ENCODE measurements around the gene CERK.

The CERK gene

GRCh38 chr22:46678003-46678657, 59.9 kb downstream of the CERK start:
- DNase-seq (ENCODE audit: low read depth, low spot score): no peak

GRCh38 chr22:46677323-46678002, 60.6 kb downstream of the CERK start:
- DNase-seq (ENCODE audit: low read depth, low spot score): no peak

- no peak for DNase-seq (ENCODE audit: low read depth, low spot score)
These were observed 61.2 kb downstream of the CERK start for GRCh38 chr22:46676881-46677280.

GRCh38 chr22:46676479-46676878, 61.6 kb downstream of the CERK start:
- no peak for DNase-seq (ENCODE audit: low read depth, low spot score)

- no peak for DNase-seq (ENCODE audit: low read depth, low spot score)
These were observed 62.1 kb downstream of the CERK start for GRCh38 chr22:46675938-46676337.

GRCh38 chr22:46675479-46675878, 62.6 kb downstream of the CERK start:
- no peak for DNase-seq (ENCODE audit: low read depth, low spot score)

GRCh38 chr22:46674906-46675305, 63.1 kb downstream of the CERK start:
- DNase-seq (ENCODE audit: low read depth, low spot score): no peak

- DNase-seq (ENCODE audit: low read depth, low spot score): no peak
These were observed 63.7 kb downstream of the CERK start for GRCh38 chr22:46674367-46674781.

GRCh38 chr22:46673662-46674236, 64.3 kb downstream of the CERK start:
- no peak for DNase-seq (ENCODE audit: low read depth, low spot score)

GRCh38 chr22:46673205-46673604, 64.8 kb downstream of the CERK start:
- DNase-seq (ENCODE audit: low read depth, low spot score): no peak

- no peak for DNase-seq (ENCODE audit: low read depth, low spot score)
These were observed 65.3 kb downstream of the CERK start for GRCh38 chr22:46672731-46673130.

GRCh38 chr22:46671824-46672432, 66.1 kb downstream of the CERK start:
- DNase-seq (ENCODE audit: low read depth, low spot score): no peak

- no peak for DNase-seq (ENCODE audit: low read depth, low spot score)
These were observed 68.9 kb downstream of the CERK start for GRCh38 chr22:46669201-46669600.

GRCh38 chr22:46668116-46668515, 69.9 kb downstream of the CERK start:
- no peak for DNase-seq (ENCODE audit: low read depth, low spot score)

- DNase-seq (ENCODE audit: low read depth, low spot score): no peak
These were observed 70.8 kb downstream of the CERK start for GRCh38 chr22:46667245-46667623.

- DNase-seq (ENCODE audit: low read depth, low spot score): no peak
These were observed 71.3 kb downstream of the CERK start for GRCh38 chr22:46666577-46667244.

- DNase-seq (ENCODE audit: low read depth, low spot score): no peak
These were observed 72.2 kb downstream of the CERK start for GRCh38 chr22:46665751-46666280.

GRCh38 chr22:46665151-46665695, 72.8 kb downstream of the CERK start:
- no peak for DNase-seq (ENCODE audit: low read depth, low spot score)

- no peak for DNase-seq (ENCODE audit: low read depth, low spot score)
These were observed 73.7 kb downstream of the CERK start for GRCh38 chr22:46664301-46664855.

GRCh38 chr22:46663436-46664100, 74.5 kb downstream of the CERK start:
- no peak for DNase-seq (ENCODE audit: low read depth, low spot score)

GRCh38 chr22:46663001-46663400, 75.1 kb downstream of the CERK start:
- no peak for DNase-seq (ENCODE audit: low read depth, low spot score)
